Prostate gland (tissue), 2 donors: ENCODE data around the gene ADAMTS2.

Source experiments
- CTCF ChIP-seq, 4 experiments: fragments of 200-600 bp in 2 of 4; fragments of 450-650 bp in 2 of 4; sonication (generic) in 2 of 4; IDR thresholded peaks; 1 replicate in 3 of 4; 2 replicates in 1 of 4; pipeline ENCODE4 v1.5.1; 2016 to 2019; ENCODE audit warnings: antibody characterized with exemption in 4 of 4, mild to moderate bottlenecking in 2 of 4, moderate library complexity in 2 of 4
- POLR2A ChIP-seq: fragments of 450-650 bp; IDR thresholded peaks from one replicate; pipeline ENCODE4 v1.6.1; 2016; ENCODE audit warnings: antibody characterized with exemption, mild to moderate bottlenecking
- POLR2AphosphoS5 ChIP-seq: sonication (generic); formaldehyde crosslinking; IDR thresholded peaks from one replicate; pipeline ENCODE4 v1.6.1; 2017; ENCODE audit warnings: antibody characterized with exemption

- TF ChIP-seq POLR2A (no peak), POLR2AphosphoS5 (no peak), CTCF (IDR thresholded peaks at IDR 0.05) (no peak)
Measured at GRCh38 chr5:179258001-179258921, 87.0 kb downstream of the ADAMTS2 start.
